Measurements from ENCODE around the gene CHRM2.

Gene CHRM2

DNA sequence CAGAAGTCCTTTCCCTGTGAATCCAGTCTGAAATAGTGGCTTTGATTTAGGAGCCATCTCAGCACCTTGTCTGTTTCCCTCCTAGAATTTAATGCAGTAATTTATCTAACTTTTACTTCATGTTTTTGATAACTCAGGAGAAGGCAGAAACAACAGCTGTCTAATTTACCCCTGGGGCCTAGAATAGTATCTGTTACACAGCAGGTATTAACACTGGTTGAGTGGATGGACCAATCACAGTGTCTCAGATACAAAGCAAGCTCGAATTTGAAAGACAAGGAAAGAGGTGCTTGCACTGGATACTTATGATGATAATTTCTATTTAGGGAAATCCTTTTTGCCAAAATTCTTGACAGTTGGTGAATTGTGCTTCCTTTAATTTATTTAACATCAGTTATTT, 23.4 kb downstream of the CHRM2 start:
- in situ Hi-C loops (cut with MboI; ENCODE audit: low sequenced_read_pairs): no loop called here

DNA sequence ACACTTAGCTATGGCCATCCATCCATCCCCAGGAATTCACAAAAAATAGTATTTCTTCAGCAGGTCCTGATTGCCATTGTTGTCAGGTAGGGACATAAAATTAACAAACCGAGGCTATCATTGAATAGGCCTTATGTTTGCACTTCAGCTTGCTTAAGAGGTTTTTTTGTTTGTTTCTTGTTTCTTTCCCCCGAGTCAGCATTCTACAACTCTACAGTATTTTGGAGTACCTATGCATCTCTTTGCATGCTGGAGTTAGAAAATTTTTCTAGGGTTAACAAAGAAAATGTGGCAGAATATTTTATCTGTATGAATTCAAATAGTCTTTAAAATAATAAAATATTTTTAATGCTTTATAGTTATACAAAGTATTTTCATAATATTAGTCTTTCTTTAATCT, 26.3 kb downstream of the CHRM2 start:
- in situ Hi-C loops (cut with MboI; ENCODE audit: low sequenced_read_pairs): no loop called here

- in situ Hi-C loops (cut with MboI; ENCODE audit: low sequenced_read_pairs): no loop called here
Measured at GRCh38 chr7:136897676-136898075, 29.2 kb downstream of the CHRM2 start.

DNA sequence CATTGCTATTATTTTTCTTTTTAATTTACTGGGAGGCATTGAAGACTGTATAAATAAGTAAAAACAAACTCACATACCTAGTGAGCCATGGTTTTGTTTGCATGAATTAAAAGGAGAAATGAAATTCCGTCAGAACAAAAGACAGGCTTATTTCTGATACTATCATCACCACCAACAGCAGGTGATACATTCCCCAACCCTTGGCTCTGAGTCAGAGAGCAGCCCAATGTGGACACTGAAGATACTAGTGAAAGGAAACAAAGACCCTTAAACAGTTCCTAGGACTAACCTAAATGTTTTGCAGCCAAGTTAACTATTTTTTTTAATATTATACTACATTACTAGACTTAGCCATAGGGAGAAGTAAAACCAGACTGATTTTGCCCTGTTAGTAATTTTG, 31.6 kb downstream of the CHRM2 start:
- in situ Hi-C loops (cut with MboI; ENCODE audit: low sequenced_read_pairs): no loop called here

GRCh38 chr7:136910771-136911170, 42.3 kb downstream of the CHRM2 start:
- in situ Hi-C loops (cut with MboI; ENCODE audit: low sequenced_read_pairs): no loop called here

- in situ Hi-C loops (cut with MboI; ENCODE audit: low sequenced_read_pairs): no loop called here
Measured at GRCh38 chr7:136911344-136911743, 42.9 kb downstream of the CHRM2 start.

DNA sequence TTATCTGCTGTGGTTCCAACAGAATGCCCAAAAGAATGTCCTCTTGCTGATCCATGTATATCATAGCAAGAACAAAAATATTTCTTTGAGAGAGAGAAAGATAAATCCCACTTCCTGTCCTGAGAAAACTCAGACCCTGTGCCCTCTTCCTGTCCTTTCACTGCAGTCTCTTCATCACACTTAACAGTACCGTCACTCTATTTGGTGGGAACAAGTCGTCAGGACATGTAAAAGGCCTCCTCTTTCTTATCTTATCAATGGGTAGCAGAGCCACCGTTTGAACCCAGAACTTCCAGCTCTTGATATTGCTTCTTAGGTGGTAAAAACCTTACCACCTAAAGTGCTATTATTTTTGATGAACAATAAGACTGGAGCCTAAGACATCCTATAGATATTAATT, 43.9 kb downstream of the CHRM2 start:
- in situ Hi-C loops (cut with MboI; ENCODE audit: low sequenced_read_pairs): no loop called here

DNA sequence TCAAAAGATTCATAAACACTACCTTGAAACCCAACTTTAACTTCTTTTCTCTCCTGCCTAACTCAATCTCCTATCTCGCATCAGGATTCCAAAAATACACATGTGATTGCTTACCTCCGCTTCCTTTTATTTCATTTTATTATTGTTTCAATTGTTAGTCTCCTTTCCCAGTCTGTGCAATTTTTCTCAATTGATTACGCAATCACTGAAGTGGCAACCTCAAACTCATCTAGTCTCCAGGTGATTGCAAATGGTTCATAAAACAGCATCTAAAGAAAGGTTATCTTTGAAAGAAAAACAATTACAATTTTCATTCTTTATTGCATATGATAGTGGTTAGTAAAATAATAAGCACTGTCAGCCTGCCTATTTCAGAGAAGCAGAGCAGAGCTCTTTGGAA, 45.6 kb downstream of the CHRM2 start:
- in situ Hi-C loops (cut with MboI; ENCODE audit: low sequenced_read_pairs): no loop called here

- in situ Hi-C loops (cut with MboI; ENCODE audit: low sequenced_read_pairs): no loop called here
Measured at GRCh38 chr7:136919820-136920219, 51.4 kb downstream of the CHRM2 start.

GRCh38 chr7:136923111-136923667, 54.7 kb downstream of the CHRM2 start:
- in situ Hi-C loops (cut with MboI; ENCODE audit: low sequenced_read_pairs): no loop called here

DNA sequence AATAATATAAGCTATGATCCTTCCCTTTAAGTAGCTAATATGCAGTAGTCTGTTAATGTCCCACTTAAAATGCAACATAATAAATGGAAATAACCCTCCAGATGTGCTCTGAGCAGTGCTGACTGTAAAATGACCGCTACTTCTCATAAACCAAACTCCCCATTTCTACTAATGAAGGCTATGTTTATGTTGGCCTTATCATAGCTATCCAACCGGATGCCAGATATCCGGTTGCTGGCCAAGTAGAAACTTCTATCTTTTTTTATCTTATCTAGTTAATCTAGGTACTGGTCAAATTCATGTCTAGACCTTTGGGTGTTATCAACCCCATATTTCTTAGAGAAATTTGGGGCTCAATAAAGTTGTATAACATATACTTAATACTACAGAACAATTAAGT, 56.6 kb downstream of the CHRM2 start:
- in situ Hi-C loops (cut with MboI; ENCODE audit: low sequenced_read_pairs): no loop called here

- in situ Hi-C loops (cut with MboI; ENCODE audit: low sequenced_read_pairs): no loop called here
Measured at GRCh38 chr7:136925556-136925955, 57.1 kb downstream of the CHRM2 start.

- in situ Hi-C loops (cut with MboI; ENCODE audit: low sequenced_read_pairs): no loop called here
Measured at GRCh38 chr7:136931169-136931867, 62.9 kb downstream of the CHRM2 start.

DNA sequence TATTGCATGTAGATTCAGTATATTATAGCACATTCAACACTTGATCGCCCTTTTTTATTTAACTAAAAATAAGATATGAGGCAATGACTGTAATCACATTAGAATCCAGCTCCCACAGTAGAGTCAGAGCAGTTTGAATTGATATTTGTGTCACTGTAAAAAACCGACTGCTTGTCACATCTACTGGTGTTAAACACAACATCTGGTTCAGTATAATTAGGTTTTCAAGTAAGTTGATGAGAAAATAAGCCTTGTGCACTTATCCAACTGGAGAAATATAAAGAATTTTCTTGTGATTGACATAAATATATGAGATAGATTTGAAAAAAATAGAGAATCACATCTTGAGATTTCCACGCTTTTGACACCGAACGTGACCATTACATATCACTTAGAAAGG, 69.0 kb downstream of the CHRM2 start:
- in situ Hi-C loops (cut with MboI; ENCODE audit: low sequenced_read_pairs): no loop called here

DNA sequence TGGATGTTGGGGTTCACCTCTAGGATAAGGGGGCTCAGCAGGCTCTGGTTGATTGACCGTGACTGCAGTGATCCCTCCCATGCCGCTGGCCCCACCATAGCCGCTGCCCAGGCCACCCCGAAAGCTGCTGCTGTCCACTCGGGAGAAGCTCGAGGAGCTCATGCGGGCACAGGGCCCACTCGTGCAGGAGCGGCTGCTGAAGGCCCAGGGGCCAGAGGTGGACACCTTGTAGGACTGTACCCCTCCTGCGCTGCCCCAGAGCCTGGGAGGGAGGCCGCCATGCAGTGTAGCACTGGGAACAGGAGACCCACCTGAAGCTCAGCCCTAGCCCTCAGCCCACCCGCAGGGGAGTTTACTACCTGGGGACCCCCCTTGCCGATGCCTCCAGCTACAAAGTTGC, 70.0 kb downstream of the CHRM2 start:
- in situ Hi-C loops (cut with MboI; ENCODE audit: low sequenced_read_pairs): no loop called here

DNA sequence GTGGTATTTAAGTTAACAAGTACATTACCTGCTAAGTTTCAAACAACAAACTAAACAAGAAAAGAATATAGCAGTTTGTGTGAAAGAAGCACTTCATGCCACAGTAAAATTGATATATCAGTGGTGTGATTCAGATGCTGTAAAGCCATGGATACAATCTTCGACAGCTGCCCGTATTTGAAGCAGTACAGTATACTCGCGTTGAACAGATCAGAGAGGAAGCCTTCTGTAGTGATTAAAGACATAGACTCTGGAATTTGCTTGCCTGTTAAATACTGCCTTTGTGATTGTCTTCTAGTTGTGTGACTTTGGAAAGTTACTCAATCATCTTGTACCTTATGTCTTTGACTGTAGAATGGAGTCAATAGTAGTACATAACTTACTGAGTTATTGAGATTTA, 71.7 kb downstream of the CHRM2 start:
- in situ Hi-C loops (cut with MboI; ENCODE audit: low sequenced_read_pairs): no loop called here

DNA sequence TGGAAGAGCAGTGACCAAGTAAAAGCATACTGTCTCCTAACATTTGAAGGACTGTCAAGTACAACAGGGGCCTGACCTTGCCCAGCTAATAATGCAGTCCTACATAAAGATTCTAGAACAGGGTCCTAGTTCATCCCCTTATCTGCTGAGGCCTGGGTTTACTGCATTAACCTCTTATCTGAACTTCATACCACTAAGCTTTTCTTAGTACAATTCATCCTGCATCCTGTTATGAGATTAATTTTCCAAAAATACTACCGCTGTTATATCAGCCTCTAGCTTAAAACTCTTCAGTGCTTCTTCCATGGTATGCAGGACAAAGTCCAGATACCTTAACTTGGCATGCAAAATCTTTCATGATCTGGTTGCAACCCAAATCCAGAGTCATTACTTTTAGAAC, 72.5 kb downstream of the CHRM2 start:
- in situ Hi-C loops (cut with MboI; ENCODE audit: low sequenced_read_pairs): no loop called here

DNA sequence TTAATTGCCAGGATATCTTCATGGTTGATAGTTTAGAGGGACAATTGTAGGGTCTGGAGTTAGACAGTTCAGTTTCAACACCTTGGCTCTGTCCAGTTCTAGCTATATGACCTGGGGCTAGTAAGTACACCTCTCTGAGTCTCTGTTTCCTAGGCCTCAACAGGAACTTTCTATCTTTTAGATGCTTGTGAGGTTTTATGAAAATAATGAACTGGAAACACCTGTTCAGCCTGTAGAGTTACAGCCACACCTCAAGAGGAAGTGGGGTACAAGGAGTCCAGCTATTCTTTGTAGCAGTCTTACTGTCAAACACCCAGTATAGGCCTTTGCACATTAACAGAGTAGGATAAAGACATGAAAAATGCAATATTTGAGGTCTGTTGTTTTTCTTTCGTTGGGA, 73.4 kb downstream of the CHRM2 start:
- in situ Hi-C loops (cut with MboI; ENCODE audit: low sequenced_read_pairs): no loop called here

- in situ Hi-C loops (cut with MboI; ENCODE audit: low sequenced_read_pairs): no loop called here
Measured at GRCh38 chr7:136942401-136942800, 73.9 kb downstream of the CHRM2 start.

DNA sequence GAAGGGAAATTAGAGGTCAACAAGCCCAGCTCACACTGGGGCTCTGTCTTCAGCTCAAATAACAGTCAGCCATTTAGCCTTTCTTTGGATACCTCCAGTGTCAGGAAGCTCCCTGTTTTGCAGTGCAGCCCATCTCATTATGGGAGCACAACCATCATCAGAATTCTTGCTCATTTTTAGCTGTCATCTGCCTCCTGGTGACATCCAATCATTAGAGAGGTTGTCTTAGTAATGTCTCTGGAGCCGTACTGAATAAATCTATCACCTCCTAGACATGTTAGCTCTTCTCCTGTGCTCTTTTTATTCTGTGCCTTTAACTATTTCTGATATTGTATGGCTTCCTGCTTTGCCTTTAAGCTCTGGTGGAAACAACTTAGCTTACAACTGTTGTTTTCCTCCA, 74.5 kb downstream of the CHRM2 start:
- in situ Hi-C loops (cut with MboI; ENCODE audit: low sequenced_read_pairs): no loop called here

- in situ Hi-C loops (cut with MboI; ENCODE audit: low sequenced_read_pairs): no loop called here
Measured at GRCh38 chr7:136947347-136947746, 78.9 kb downstream of the CHRM2 start.

DNA sequence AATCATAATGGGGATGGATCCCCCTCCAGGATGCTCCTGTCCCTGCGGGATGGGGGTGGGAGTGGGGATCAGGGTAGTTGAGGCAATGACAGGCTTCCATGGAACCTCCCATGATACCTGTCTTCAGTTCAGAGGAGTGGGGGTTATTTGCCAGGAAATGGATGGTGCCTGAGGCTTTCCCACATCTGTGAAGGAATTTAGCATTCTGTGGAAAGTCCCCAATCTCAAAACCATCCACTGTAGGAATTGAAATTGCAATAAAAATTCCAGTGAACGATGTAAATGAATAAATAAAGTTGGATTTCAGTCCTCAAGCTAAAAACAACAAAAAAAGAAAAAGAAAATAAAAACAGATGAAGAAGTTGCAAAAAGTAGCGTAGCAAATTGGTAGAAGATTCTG, 81.9 kb downstream of the CHRM2 start:
- in situ Hi-C loops (cut with MboI; ENCODE audit: low sequenced_read_pairs): no loop called here

DNA sequence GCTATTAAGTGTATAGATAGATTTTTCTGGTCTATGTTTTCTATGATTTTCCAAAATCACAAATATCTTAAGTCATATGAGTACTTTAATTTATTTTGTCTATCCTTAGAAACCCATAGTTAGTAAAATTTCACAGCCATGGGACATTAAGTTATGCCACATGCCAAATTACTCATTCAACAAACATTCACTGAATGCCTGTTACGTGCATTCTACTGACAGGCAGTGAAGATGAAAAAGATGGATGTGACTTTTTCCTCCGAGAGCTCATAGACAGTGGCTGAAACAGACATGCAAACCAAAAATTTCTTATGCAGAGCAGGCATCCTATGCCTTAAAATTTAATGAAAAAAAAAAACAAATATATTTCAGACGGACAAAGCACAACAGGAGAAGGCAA, 84.9 kb downstream of the CHRM2 start:
- in situ Hi-C loops (cut with MboI; ENCODE audit: low sequenced_read_pairs): no loop called here
